GM23248 (cell line): Measurements from ENCODE around the gene TBX19. TPM values are rescaled to one million over a fixed set of nuclear protein-coding genes. Genes with fewer than 3 reads are reported as not detected.

ENCODE experiments used
- DNase-seq: peaks from one replicate; pipeline ENCODE4 v3.0.0-alpha.2; 2015
- H2AFZ ChIP-seq: fragments of 200-600 bp; sonication (generic); 2 replicates; pipeline ENCODE4 v1.6.1; 2016; ENCODE audit warnings: antibody characterized with exemption
- H3F3A ChIP-seq: fragments of 200-600 bp; sonication (generic); 2 replicates; pipeline ENCODE4 v1.6.1; 2016; ENCODE audit warnings: mild to moderate bottlenecking, antibody characterized with exemption, mixed run types; ENCODE audit not compliant: insufficient read depth
- H3K27ac ChIP-seq: fragments of 200-600 bp; sonication (generic); 2 replicates; pipeline ENCODE4 v1.5.1; 2016; ENCODE audit warnings: mild to moderate bottlenecking
- H3K27me3 ChIP-seq: fragments of 200-600 bp; sonication (generic); replicated peaks from 2 replicates; pipeline ENCODE4 v1.6.1; 2016; ENCODE audit warnings: mild to moderate bottlenecking; ENCODE audit not compliant: insufficient read depth
- H3K36me3 ChIP-seq: fragments of 200-600 bp; sonication (generic); 2 replicates; pipeline ENCODE4 v1.6.1; 2016; ENCODE audit warnings: low read depth, mild to moderate bottlenecking
- H3K4me1 ChIP-seq: fragments of 200-600 bp; sonication (generic); 2 replicates; pipeline ENCODE4 v1.6.1; 2016; ENCODE audit warnings: mild to moderate bottlenecking; ENCODE audit not compliant: insufficient read depth
- H3K4me2 ChIP-seq: fragments of 200-600 bp; sonication (generic); one replicate; pipeline ENCODE4 v1.6.1; 2016; ENCODE audit warnings: mild to moderate bottlenecking; ENCODE audit not compliant: unreplicated experiment
- H3K4me3 ChIP-seq: fragments of 200-600 bp; sonication (generic); 2 replicates; pipeline ENCODE4 v1.5.1; 2016; ENCODE audit warnings: mild to moderate bottlenecking
- H3K79me2 ChIP-seq: fragments of 200-600 bp; sonication (generic); 2 replicates; pipeline ENCODE4 v1.6.1; 2016; ENCODE audit warnings: mild to moderate bottlenecking; ENCODE audit not compliant: insufficient read depth
- H3K9ac ChIP-seq: fragments of 200-600 bp; sonication (generic); 2 replicates; pipeline ENCODE4 v1.6.1; 2016; ENCODE audit warnings: mild to moderate bottlenecking
- H3K9me2 ChIP-seq: fragments of 200-600 bp; sonication (generic); 2 replicates; pipeline ENCODE4 v1.6.1; 2016; ENCODE audit warnings: mixed run types, mild to moderate bottlenecking, moderate library complexity; ENCODE audit not compliant: insufficient read depth
- H3K9me3 ChIP-seq: fragments of 200-600 bp; sonication (generic); one replicate; pipeline ENCODE4 v1.6.1; 2017; ENCODE audit warnings: low read depth
- H4K20me1 ChIP-seq: fragments of 200-600 bp; sonication (generic); 2 replicates; pipeline ENCODE4 v1.6.0; 2016; ENCODE audit not compliant: insufficient read depth
- EZH2 ChIP-seq: fragments of 200-600 bp; sonication (generic); IDR thresholded peaks from 2 replicates; pipeline ENCODE4 v1.6.1; 2018; ENCODE audit warnings: antibody characterized with exemption, mild to moderate bottlenecking; ENCODE audit not compliant: insufficient read depth, poor library complexity, severe bottlenecking
- EZH2phosphoT487 ChIP-seq: fragments of 200-600 bp; sonication (generic); IDR thresholded peaks from 2 replicates; pipeline ENCODE4 v1.6.1; 2018; ENCODE audit warnings: antibody characterized with exemption, moderate library complexity, mild to moderate bottlenecking, low read depth; ENCODE audit not compliant: insufficient read depth
- WGBS, 2 experiments: methylation state at CpG; one replicate each; pipeline ENCODE4 v1.1.6; 2015 to 2017; ENCODE audit warnings: low lambda C conversion rate in 2 of 2, low coverage in 1 of 2; ENCODE audit errors: missing lambda C conversion rate in 2 of 2; 5-methylcytosine and 5-hydroxymethylcytosine counted together
- in situ Hi-C: fragments of 300-500 bp; cut with MboI; formaldehyde crosslinking; loops from 2 replicates; pipeline ENCODE4 v1.15.0; 2020
- polyA plus RNA-seq: library from polyadenylated mRNA; unstranded; fragments of >200 nt; fragmentation: Nextera tagmentation; extraction: Ambion mirVana; gene quantifications from 2 replicates; pipeline ENCODE4 v1.2.1, GENCODE V29; 2016
- total RNA-seq: library from RNA; depleted of rRNA; stranded (reverse); fragments of >200 nt; shearing (Covaris generic); gene quantifications from 2 replicates; pipeline ENCODE4 v1.2.3, GENCODE V29; 2014

TBX19 gene
- total and polyA plus RNA-seq, 2 experiments from 2014 or later = 1.1 to 1.2 TPM

DNA sequence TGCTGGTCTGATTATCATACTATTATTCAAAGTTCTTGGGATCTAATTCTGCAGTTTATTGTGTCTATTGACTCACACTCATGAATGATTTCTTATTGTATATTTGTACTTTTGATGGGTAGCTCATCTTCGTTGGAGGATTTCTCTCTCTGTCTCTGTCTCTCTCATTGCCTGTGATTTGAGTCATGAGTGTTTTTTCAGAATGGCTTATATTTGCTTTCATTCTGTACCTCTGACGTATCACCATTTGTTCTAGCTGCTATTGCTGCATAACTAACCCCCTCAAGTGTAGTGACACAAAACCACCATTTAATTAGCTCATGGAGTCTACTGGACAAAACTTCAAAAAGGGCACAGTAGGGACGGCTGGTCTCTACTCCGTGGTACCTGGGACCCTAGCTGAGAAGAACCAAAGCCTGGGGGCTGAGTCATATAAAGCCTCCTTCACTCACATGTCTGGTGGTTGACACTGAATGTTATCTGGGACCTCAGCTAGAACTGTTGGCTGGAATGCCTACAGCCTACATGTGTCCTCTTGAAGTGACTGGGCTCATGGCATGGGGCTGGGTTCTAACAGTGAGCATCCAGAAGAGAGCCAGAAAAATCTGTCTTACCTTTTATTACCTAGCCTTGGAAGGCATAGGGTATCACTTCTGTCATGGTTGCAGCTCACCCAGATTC is 44.2 kb downstream of the TBX19 start:
- no peak overlapping the region for H3K4me3 ChIP-seq
- H3F3A ChIP-seq = peaks cover 7% of the 10 kb centered on the region
- H4K20me1 ChIP-seq = no peaks in the 10 kb centered on the region
- TF ChIP-seq EZH2phosphoT487 (no peak), EZH2 (no peak)
- no peak overlapping the region for H3K9ac ChIP-seq
- H3K27ac ChIP-seq = no peak overlapping the region
- H3K9me3 ChIP-seq = no peaks in the 10 kb centered on the region
- no peaks in the 10 kb centered on the region for H3K79me2 ChIP-seq
- H3K9me2 ChIP-seq = no peaks in the 10 kb centered on the region
- H3K4me1 ChIP-seq = peaks cover 13% of the 10 kb centered on the region
- WGBS, 2 experiments = 81 to 85% methylated on average over 4 of the region's 4 CpGs
- H3K36me3 ChIP-seq = no peaks in the 10 kb centered on the region
- in situ Hi-C loops = loop anchor here (25.0 kb wide), 1 partner anchor 1012 kb away; no protein-coding TSS in a partner anchor
- H3K4me2 ChIP-seq = no peak overlapping the region
- no peaks in the 10 kb centered on the region for H3K27me3 ChIP-seq
- H2AFZ ChIP-seq = no peak overlapping the region
- DNase-seq = no peak

DNA sequence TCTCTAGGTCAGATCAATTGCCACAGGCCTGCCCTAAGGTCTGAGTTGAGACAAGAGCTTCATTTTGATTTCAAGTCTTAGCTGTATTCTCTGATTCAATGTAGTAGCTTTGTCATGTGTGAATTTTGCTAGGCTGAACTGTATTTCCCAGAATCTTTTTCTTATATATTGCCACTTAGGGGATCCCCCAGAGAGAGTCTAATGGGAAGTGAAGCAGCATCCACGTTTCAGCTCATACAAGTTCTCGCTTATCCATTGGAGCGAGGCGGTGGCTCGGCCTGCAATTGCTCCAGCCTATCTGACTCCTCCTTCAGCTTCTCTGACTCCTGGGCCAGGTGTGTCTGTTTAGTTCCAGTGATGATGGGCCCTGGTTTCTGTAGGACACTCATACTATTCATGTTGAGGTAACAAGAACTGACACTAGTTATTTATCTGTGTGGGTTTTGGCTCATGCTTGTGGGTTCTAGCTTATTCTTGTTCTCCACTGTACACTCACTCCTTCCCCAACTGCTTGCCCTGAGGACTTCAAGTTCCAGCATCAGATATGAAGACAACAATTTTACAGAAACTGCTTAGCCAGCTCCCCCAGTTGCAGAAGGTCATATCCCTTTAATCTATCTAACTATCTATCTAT is 48.2 kb downstream of the TBX19 start:
- TF ChIP-seq EZH2phosphoT487 = no peak
- TF ChIP-seq EZH2 = no peak
- Histone ChIP-seq H3K27ac (no peak overlapping the region), H2AFZ (no peak overlapping the region), H3K79me2 (no peaks in the 10 kb centered on the region), H3K27me3 (no peaks in the 10 kb centered on the region), H3K4me3 (no peak overlapping the region), H3K36me3 (no peaks in the 10 kb centered on the region), H3K9me2 (no peaks in the 10 kb centered on the region), H4K20me1 (no peaks in the 10 kb centered on the region), H3K9ac (no peak overlapping the region), H3K4me1 (no peaks in the 10 kb centered on the region), H3K9me3 (no peaks in the 10 kb centered on the region), H3F3A (no peaks in the 10 kb centered on the region), H3K4me2 (no peak overlapping the region)
- WGBS, 2 experiments = 80 to 84% methylated on average over 5 of the region's 5 CpGs
- in situ Hi-C loops = loop anchor here (25.0 kb wide), 1 partner anchor 1008 kb away; no protein-coding TSS in a partner anchor
- DNase-seq = no peak

DNA sequence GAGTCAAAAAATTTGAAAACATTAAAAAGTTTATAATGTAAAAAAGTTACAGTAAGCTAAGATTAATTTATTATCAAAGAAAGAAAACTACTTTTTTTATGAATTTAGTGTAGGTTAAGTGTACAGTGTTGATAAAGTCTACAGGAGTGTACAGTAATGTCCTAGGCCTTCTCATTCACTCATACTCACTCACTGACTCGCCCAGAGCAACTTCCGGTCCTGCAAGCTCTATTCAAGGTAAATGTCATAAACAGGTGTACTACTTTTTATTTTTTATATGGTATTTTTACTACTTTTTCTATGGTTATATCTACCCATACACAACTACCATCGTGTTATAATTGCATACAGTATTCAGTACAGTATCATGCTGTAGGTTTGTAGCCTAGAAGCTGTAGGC is 49.6 kb downstream of the TBX19 start:
- H3F3A ChIP-seq = no peaks in the 10 kb centered on the region
- H3K9ac ChIP-seq = no peak overlapping the region
- no peaks in the 10 kb centered on the region for H3K4me1 ChIP-seq
- no peak for DNase-seq
- no peaks in the 10 kb centered on the region for H4K20me1 ChIP-seq
- 85 to 88% methylated on average over 3 of the region's 3 CpGs for WGBS, 2 experiments
- in situ Hi-C loops = loop anchor here (25.0 kb wide), 1 partner anchor 1007 kb away; no protein-coding TSS in a partner anchor
- no peak overlapping the region for H3K4me2 ChIP-seq
- no peak for TF ChIP-seq EZH2phosphoT487
- no peak for TF ChIP-seq EZH2
- no peaks in the 10 kb centered on the region for H3K9me3 ChIP-seq
- H3K4me3 ChIP-seq = no peak overlapping the region
- no peaks in the 10 kb centered on the region for H3K36me3 ChIP-seq
- H3K9me2 ChIP-seq = no peaks in the 10 kb centered on the region
- no peak overlapping the region for H2AFZ ChIP-seq
- no peaks in the 10 kb centered on the region for H3K79me2 ChIP-seq
- H3K27ac ChIP-seq = no peak overlapping the region
- no peaks in the 10 kb centered on the region for H3K27me3 ChIP-seq

DNA sequence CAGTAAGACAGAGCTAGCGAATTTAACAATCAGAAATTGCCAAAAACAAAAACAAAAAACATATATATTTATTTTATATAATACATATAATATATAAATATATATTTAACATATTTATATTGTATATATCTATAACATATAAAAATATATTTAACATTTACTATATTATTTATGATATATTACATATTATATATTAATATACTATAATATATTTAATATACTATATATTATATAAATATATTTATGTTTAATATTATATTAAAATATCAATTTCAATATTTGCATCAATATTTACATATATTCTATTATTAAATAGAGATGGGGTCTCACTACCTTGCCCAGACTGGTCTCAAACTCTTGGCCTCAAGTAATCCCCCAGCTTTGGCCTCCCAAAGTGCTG is 50.9 kb downstream of the TBX19 start:
- Histone ChIP-seq H3K27me3 (no peaks in the 10 kb centered on the region), H3K4me1 (no peaks in the 10 kb centered on the region), H3F3A (no peaks in the 10 kb centered on the region), H3K4me2 (no peak overlapping the region), H3K27ac (no peak overlapping the region), H3K4me3 (no peak overlapping the region), H3K9me2 (no peaks in the 10 kb centered on the region), H4K20me1 (no peaks in the 10 kb centered on the region), H3K9ac (no peak overlapping the region), H2AFZ (no peak overlapping the region), H3K79me2 (no peaks in the 10 kb centered on the region), H3K36me3 (no peaks in the 10 kb centered on the region), H3K9me3 (no peaks in the 10 kb centered on the region)
- in situ Hi-C loops = loop anchor here (25.0 kb wide), 1 partner anchor 1006 kb away; no protein-coding TSS in a partner anchor
- 96 to 97% methylated on average over 1 of the region's 1 CpG for WGBS, 2 experiments
- no peak for DNase-seq
- no peak for TF ChIP-seq EZH2phosphoT487
- TF ChIP-seq EZH2 = no peak
